ENCODE results near the gene WDR37. TPM values are rescaled to one million over a fixed set of nuclear protein-coding genes. Genes with fewer than 3 reads are reported as not detected.

WDR37 gene
- total RNA-seq, 1 experiment from 2014 or later = 9.6 TPM

- Histone ChIP-seq H3K9me3 (ENCODE audit: control insufficient read depth, insufficient read depth, low read depth, low read length) (no peaks in the 10 kb centered on the region), H3K4me1 (ENCODE audit: control insufficient read depth, insufficient read depth, low read length) (peaks cover 24% of the 10 kb centered on the region), H3K36me3 (ENCODE audit: control insufficient read depth, insufficient read depth, low read length) (peaks cover 6% of the 10 kb centered on the region), H3K4me3 (ENCODE audit: low read depth in 2 of 2, low read length in 2 of 2) (peak overlapping the region; percentile 60 to 89), H3K27me3 (ENCODE audit: control insufficient read depth, insufficient read depth, low read length) (no peaks in the 10 kb centered on the region), H3K27ac (ENCODE audit: low read length) (peak overlapping the region; percentile 89)
- intact Hi-C loops (cut with micrococcal nuclease; ENCODE audit: unreplicated experiment) (no loop called here), in situ Hi-C loops (cut with HindIII; ENCODE audit: low pct_unique_long_range_greater_than_20kb, low sequenced_read_pairs) (no loop called here)
- POLR2A ChIA-PET = no interaction called here
- CTCF ChIA-PET = no interaction called here
- no TSS peak for BruUV-seq (replicated peaks)
- TF ChIP-seq TCF7L2 (IDR thresholded peaks at IDR 0.05; ENCODE audit: low read depth, low read length) (no peak), CTCF (IDR thresholded peaks at IDR 0.05) (no peak), SIN3A (IDR thresholded peaks at IDR 0.05; ENCODE audit: borderline replicate concordance, insufficient read depth, low read depth, low read length) (no peak), POLR2AphosphoS5 (IDR thresholded peaks at IDR 0.05; ENCODE audit: low read depth, low read length) (no peak)
- TF ChIP-seq, protein P1, sequence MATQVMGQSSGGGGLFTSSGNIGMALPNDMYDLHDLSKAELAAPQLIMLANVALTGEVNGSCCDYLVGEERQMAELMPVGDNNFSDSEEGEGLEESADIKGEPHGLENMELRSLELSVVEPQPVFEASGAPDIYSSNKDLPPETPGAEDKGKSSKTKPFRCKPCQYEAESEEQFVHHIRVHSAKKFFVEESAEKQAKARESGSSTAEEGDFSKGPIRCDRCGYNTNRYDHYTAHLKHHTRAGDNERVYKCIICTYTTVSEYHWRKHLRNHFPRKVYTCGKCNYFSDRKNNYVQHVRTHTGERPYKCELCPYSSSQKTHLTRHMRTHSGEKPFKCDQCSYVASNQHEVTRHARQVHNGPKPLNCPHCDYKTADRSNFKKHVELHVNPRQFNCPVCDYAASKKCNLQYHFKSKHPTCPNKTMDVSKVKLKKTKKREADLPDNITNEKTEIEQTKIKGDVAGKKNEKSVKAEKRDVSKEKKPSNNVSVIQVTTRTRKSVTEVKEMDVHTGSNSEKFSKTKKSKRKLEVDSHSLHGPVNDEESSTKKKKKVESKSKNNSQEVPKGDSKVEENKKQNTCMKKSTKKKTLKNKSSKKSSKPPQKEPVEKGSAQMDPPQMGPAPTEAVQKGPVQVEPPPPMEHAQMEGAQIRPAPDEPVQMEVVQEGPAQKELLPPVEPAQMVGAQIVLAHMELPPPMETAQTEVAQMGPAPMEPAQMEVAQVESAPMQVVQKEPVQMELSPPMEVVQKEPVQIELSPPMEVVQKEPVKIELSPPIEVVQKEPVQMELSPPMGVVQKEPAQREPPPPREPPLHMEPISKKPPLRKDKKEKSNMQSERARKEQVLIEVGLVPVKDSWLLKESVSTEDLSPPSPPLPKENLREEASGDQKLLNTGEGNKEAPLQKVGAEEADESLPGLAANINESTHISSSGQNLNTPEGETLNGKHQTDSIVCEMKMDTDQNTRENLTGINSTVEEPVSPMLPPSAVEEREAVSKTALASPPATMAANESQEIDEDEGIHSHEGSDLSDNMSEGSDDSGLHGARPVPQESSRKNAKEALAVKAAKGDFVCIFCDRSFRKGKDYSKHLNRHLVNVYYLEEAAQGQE (IDR thresholded peaks at IDR 0.05; ENCODE audit: insufficient read depth in 1 of 2, low read depth in 2 of 2, low read length in 1 of 2) = no peak
- no peak for ATAC-seq
- DNase-seq (ENCODE audit: low read depth, low spot score) = no peak
Measured at GRCh38 chr10:1050145-1050544, 6.0 kb upstream of the WDR37 start.

DNA sequence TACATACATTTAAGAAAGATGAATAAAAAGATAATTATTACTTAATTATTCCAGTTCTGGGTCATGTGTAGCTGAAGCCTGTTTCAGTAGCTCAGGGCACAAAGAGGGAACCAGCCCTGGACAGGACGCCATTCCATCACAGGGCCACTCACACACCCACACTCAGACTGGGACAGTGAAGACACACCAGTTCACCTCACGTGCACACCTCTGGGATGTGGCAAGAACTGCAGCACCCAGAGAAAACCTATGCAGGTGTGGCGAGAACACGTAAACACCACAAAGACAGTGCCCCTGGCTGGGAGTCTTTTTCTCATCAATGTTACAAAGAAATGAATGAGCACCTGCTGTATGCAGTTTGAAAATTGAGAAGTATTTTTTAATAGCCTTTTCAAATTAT lies 5.6 kb upstream of the WDR37 start:
- no peaks in the 10 kb centered on the region for H3K9me3 ChIP-seq (ENCODE audit: control insufficient read depth, insufficient read depth, low read depth, low read length)
- POLR2A ChIA-PET = no interaction called here
- no peak for DNase-seq (ENCODE audit: low read depth, low spot score)
- H3K27me3 ChIP-seq (ENCODE audit: control insufficient read depth, insufficient read depth, low read length) = no peaks in the 10 kb centered on the region
- ATAC-seq = no peak
- peaks cover 24% of the 10 kb centered on the region for H3K4me1 ChIP-seq (ENCODE audit: control insufficient read depth, insufficient read depth, low read length)
- BruUV-seq (replicated peaks) = no TSS peak
- in situ Hi-C loops (cut with HindIII; ENCODE audit: low pct_unique_long_range_greater_than_20kb, low sequenced_read_pairs) = no loop called here
- peak overlapping the region; percentile 60 to 89 for H3K4me3 ChIP-seq (ENCODE audit: low read depth in 2 of 2, low read length in 2 of 2)
- H3K27ac ChIP-seq (ENCODE audit: low read length) = peak overlapping the region; percentile 89
- peaks cover 6% of the 10 kb centered on the region for H3K36me3 ChIP-seq (ENCODE audit: control insufficient read depth, insufficient read depth, low read length)
- TF ChIP-seq SIN3A (IDR thresholded peaks at IDR 0.05; ENCODE audit: borderline replicate concordance, insufficient read depth, low read depth, low read length) = no peak
- CTCF ChIA-PET = no interaction called here
- intact Hi-C loops (cut with micrococcal nuclease; ENCODE audit: unreplicated experiment) = no loop called here

DNA sequence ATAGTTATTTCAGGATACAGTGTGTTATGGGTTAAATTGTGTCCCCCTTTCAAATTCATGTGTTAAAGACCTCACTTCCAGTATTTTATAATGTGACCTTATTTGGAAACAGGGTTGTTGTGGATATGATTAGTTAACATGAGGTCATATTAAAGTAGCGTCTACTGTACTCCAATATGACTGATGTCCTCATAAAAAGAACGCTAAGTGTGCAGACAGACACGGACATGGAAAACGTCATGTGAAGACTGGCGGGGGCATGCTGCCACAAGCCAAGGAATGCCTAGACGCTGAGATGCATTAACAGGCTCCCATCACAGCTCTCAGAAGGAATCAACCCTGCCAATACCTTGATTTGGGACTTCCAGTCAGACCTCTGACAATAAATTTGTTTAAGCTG lies 1.5 kb upstream of the WDR37 start:
- POLR2A ChIA-PET = no interaction called here
- Histone ChIP-seq H3K27ac (ENCODE audit: low read length) (peak overlapping the region; percentile 93; the same call in 1 of the 2 replicates), H3K4me1 (ENCODE audit: control insufficient read depth, insufficient read depth, low read length) (peaks cover 27% of the 10 kb centered on the region), H3K4me3 (ENCODE audit: low read depth in 2 of 2, low read length in 2 of 2) (peak overlapping the region; percentile 88 to 95), H3K36me3 (ENCODE audit: control insufficient read depth, insufficient read depth, low read length) (peaks cover 6% of the 10 kb centered on the region), H3K9me3 (ENCODE audit: control insufficient read depth, insufficient read depth, low read depth, low read length) (no peaks in the 10 kb centered on the region), H3K27me3 (ENCODE audit: control insufficient read depth, insufficient read depth, low read length) (no peaks in the 10 kb centered on the region)
- TF ChIP-seq CTCF (IDR thresholded peaks at IDR 0.05) (no peak), SIN3A (IDR thresholded peaks at IDR 0.05; ENCODE audit: borderline replicate concordance, insufficient read depth, low read depth, low read length) (no peak), TCF7L2 (IDR thresholded peaks at IDR 0.05; ENCODE audit: low read depth, low read length) (no peak)
- ATAC-seq (no peak), DNase-seq (ENCODE audit: low read depth, low spot score) (no peak)
- in situ Hi-C loops (cut with HindIII; ENCODE audit: low pct_unique_long_range_greater_than_20kb, low sequenced_read_pairs) (no loop called here), intact Hi-C loops (cut with micrococcal nuclease; ENCODE audit: unreplicated experiment) (no loop called here)
- BruUV-seq (replicated peaks) = no TSS peak
- CTCF ChIA-PET = no interaction called here
